Erythroblast (primary cell): ENCODE data around the gene FAM200B.

Source experiments
- GATA1 ChIP-seq: IDR thresholded peaks from 2 replicates; pipeline ENCODE4 v1.6.1; 2011; ENCODE audit warnings: low read depth, mild to moderate bottlenecking, control low read depth, low read length, moderate library complexity
- POLR2A ChIP-seq: IDR thresholded peaks from 2 replicates; pipeline ENCODE4 v1.6.1; 2011; ENCODE audit warnings: mild to moderate bottlenecking, low read length

DNA sequence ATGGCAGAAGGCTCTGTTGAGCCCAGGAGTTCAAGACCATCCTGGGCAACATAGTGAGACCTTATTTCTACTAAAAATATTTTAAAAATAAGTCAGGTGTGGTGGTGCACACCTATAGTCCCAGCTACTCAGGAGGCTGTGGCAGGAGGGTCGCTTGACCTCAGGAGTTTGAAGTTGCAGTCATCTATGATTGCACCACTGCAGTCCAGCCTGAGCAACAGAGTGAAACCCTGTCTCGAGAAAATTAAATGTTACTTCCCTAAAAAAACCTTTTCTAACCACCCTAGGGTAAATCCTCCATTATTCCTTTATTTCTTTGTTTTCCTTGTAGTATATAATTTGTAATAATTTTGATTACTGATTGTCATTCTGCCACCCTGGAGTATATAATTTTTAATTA is 7.9 kb downstream of the FAM200B start:
- TF ChIP-seq POLR2A (no peak), GATA1 (no peak)
